ENCODE measurements around the gene HNRNPA2B1. TPM values are rescaled to one million over a fixed set of nuclear protein-coding genes. Genes with fewer than 3 reads are reported as not detected.
"Not testable (repeated sequence)": the region's sequence is repeated elsewhere in the genome, so short reads cannot be mapped to it uniquely, and the experiment has no call there.

The HNRNPA2B1 gene
- total and polyA plus RNA-seq, 2 experiments from 2014 or later = 450 to 880 TPM

DNA sequence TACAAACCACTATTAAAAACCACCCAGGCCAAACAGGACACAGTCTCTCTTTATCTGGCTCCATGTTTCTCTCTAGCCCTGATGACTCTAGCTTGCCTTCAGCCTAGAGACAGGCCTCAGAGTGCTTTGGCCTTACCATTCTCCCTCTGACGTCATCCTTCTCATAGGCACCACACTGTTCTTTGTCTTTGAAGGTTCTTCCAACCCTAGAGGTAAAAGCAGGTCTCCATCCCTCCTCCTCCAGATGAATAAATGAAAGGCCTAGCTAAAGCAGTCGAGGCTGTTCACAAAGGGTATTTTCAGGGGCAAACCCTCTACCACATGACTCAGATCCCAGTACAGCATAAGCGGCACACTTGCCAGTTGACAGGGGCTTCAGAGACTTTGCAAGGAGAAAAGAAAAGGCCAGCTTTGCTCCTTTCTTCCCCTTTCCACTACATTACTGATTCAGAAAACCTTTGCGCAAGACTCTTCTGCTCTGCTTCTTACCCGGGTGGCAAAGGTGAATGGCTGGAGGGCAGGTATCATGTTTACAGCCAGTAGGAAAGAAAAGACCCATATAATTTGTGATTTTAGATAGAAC is 33.8 kb downstream of the HNRNPA2B1 start:
- TF ChIP-seq, protein P1, sequence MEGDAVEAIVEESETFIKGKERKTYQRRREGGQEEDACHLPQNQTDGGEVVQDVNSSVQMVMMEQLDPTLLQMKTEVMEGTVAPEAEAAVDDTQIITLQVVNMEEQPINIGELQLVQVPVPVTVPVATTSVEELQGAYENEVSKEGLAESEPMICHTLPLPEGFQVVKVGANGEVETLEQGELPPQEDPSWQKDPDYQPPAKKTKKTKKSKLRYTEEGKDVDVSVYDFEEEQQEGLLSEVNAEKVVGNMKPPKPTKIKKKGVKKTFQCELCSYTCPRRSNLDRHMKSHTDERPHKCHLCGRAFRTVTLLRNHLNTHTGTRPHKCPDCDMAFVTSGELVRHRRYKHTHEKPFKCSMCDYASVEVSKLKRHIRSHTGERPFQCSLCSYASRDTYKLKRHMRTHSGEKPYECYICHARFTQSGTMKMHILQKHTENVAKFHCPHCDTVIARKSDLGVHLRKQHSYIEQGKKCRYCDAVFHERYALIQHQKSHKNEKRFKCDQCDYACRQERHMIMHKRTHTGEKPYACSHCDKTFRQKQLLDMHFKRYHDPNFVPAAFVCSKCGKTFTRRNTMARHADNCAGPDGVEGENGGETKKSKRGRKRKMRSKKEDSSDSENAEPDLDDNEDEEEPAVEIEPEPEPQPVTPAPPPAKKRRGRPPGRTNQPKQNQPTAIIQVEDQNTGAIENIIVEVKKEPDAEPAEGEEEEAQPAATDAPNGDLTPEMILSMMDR (IDR thresholded peaks at IDR 0.05; ENCODE audit: low read depth, low read length) = no peak
- no peaks in the 10 kb centered on the region for H3K4me1 ChIP-seq (ENCODE audit: low read depth)
- no peaks in the 10 kb centered on the region for H3K9me3 ChIP-seq (ENCODE audit: low read depth)
- DNase-seq (ENCODE audit: low read depth in 1 of 2, low spot score in 1 of 2) = no peak
- H3K4me3 ChIP-seq = no peak overlapping the region
- H3K27me3 ChIP-seq = no peaks in the 10 kb centered on the region
- no peak overlapping the region for H3K27ac ChIP-seq
- no peaks in the 10 kb centered on the region for H3K36me3 ChIP-seq

DNA sequence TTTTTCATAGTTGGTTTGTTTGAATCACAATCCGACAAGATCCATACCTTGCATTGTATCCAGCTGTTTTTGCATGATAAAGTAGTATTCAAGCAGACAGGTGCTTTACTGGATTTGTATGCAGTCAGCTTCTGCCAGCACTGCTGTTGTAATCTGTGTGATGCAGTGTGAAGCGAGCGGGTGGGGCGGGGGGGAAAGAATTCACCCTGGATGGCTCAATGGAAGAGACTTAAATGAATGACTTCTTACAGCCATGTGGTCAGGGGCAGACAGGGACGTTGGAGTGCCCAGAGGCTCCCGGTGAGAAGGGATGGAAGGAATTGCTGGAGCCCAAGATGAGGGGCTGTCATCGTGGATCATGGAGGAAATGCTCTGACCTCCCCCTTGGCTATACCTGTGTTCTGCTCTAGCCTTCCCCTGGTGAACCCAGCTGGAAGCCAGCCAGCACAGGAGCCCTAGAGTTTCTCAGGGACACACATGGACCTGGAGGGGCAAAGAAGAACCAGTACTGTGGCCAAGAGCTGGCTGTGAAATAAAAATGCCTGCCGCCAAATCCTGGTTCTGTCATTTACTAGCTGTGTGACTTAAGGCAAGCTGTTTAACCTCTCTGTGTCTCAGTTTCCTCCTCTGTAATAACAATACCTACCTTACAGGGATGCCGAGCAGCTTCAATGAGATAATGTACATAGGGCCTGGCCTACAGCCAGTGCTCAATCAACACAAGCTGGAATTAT is 34.4 kb downstream of the HNRNPA2B1 start:
- no peaks in the 10 kb centered on the region for H3K4me1 ChIP-seq (ENCODE audit: low read depth)
- TF ChIP-seq, protein P1 (IDR thresholded peaks at IDR 0.05; ENCODE audit: low read depth, low read length) = no peak
- no peak overlapping the region for H3K27ac ChIP-seq
- H3K36me3 ChIP-seq = no peaks in the 10 kb centered on the region
- no peak overlapping the region for H3K4me3 ChIP-seq
- H3K9me3 ChIP-seq (ENCODE audit: low read depth) = no peaks in the 10 kb centered on the region
- DNase-seq (ENCODE audit: low read depth in 1 of 2, low spot score in 1 of 2) = no peak
- no peaks in the 10 kb centered on the region for H3K27me3 ChIP-seq

GRCh38 chr7:26163804-26164203 is 36.7 kb downstream of the HNRNPA2B1 start:
- not testable (repeated sequence) for H3K4me1 ChIP-seq (ENCODE audit: low read depth); H3K4me3 ChIP-seq; DNase-seq (ENCODE audit: low read depth in 1 of 2, low spot score in 1 of 2); H3K27ac ChIP-seq; H3K9me3 ChIP-seq (ENCODE audit: low read depth); H3K36me3 ChIP-seq; H3K27me3 ChIP-seq

GRCh38 chr7:26162431-26162830 is 38.1 kb downstream of the HNRNPA2B1 start:
- no peaks in the 10 kb centered on the region for H3K9me3 ChIP-seq (ENCODE audit: low read depth)
- TF ChIP-seq, protein P1 (IDR thresholded peaks at IDR 0.05; ENCODE audit: low read depth, low read length) = no peak
- no peak overlapping the region for H3K27ac ChIP-seq
- no peaks in the 10 kb centered on the region for H3K36me3 ChIP-seq
- H3K27me3 ChIP-seq = no peaks in the 10 kb centered on the region
- H3K4me1 ChIP-seq (ENCODE audit: low read depth) = peaks cover 3% of the 10 kb centered on the region
- no peak overlapping the region for H3K4me3 ChIP-seq
- no peak for DNase-seq (ENCODE audit: low read depth in 1 of 2, low spot score in 1 of 2)

DNA sequence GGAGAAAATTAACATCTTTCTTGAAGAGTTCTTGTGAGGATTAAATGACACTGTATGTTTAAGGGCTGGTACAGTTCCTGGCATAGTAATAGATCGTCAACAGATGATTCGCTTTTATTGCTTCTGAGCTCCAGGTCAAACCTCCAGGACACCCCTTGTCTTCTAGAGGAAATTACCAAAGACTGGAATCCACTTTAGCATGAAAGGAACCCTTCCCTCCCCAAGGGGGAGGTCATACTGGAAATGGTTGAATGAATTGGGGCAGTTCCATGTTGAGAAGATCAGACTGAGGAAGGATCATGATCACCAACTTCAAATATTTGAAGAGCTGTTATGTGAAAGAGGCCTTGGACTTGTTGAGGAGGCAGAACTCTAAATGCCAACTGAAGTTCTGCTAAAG is 39.6 kb downstream of the HNRNPA2B1 start:
- no peak for DNase-seq (ENCODE audit: low read depth in 1 of 2, low spot score in 1 of 2)
- H3K4me3 ChIP-seq = no peak overlapping the region
- peaks cover 7% of the 10 kb centered on the region for H3K4me1 ChIP-seq (ENCODE audit: low read depth)
- no peak overlapping the region for H3K27ac ChIP-seq
- H3K27me3 ChIP-seq = no peaks in the 10 kb centered on the region
- TF ChIP-seq, protein P1 (IDR thresholded peaks at IDR 0.05; ENCODE audit: low read depth, low read length) = no peak
- no peaks in the 10 kb centered on the region for H3K36me3 ChIP-seq
- no peaks in the 10 kb centered on the region for H3K9me3 ChIP-seq (ENCODE audit: low read depth)

DNA sequence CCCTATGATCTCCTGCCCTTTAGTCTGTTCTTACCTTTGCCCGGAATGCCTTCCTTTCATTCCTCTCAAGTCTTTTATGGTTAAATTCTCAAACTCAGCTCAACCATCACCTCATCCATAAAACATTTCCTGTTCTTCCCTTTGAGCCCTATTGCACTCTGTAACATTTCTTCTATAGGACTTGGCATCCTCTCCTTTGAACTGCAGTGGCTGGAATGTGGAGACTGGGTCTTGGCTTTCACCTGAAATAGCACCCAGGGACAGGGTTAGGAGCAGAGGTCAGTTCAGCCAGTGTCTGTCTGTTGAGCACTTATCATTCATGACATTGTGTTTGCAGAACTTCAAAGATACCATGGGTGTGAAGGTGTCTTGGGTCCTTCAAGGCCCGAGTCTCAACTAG is 41.3 kb downstream of the HNRNPA2B1 start:
- Histone ChIP-seq H3K4me1 (ENCODE audit: low read depth) (peaks cover 8% of the 10 kb centered on the region), H3K4me3 (no peak overlapping the region), H3K27ac (no peak overlapping the region), H3K27me3 (peaks cover 9% of the 10 kb centered on the region), H3K36me3 (no peaks in the 10 kb centered on the region), H3K9me3 (ENCODE audit: low read depth) (no peaks in the 10 kb centered on the region)
- no peak for DNase-seq (ENCODE audit: low read depth in 1 of 2, low spot score in 1 of 2)
- TF ChIP-seq, protein P1 (IDR thresholded peaks at IDR 0.05; ENCODE audit: low read depth, low read length) = no peak
